Hematopoietic multipotent progenitor cell treated with erythropoietin and hydrocortisone succinate and interleukin-3 and kit ligand, for 8 days (in vitro differentiated cells): ENCODE results near the gene MPI.

ENCODE experiments used
- DNase-seq: peaks from one replicate; pipeline ENCODE4 v3.0.0-alpha.2; 2015

The MPI gene

GRCh38 chr15:74937272-74937589, 47.4 kb downstream of the MPI start:
- peak; percentile 52 for DNase-seq

GRCh38 chr15:74937590-74938371, 47.9 kb downstream of the MPI start, which contains the start of gene COX5A:
TSS of gene COX5A (minus strand) at chr15:74938073. CDS start at chr15:74938014, 59 bp downstream.
- DNase-seq = peak; percentile 96

- peak; percentile 82 for DNase-seq
Measured at GRCh38 chr15:74950078-74950908, 60.5 kb downstream of the MPI start.

GRCh38 chr15:74951006-74951405, 61.2 kb downstream of the MPI start:
- no peak for DNase-seq
